HepG2 (cell line): ENCODE measurements around the gene RPTOR. TPM values are rescaled to one million over a fixed set of nuclear protein-coding genes. Genes with fewer than 3 reads are reported as not detected.

Experiments
- ATAC-seq: fragments of 200-7000 bp; cut with Tn5 transposase; 3 replicates; pipeline ENCODE4 v1.9.1; 2020; ENCODE audit warnings: mild to moderate bottlenecking, moderate library complexity
- BruUV-seq: library from RNA; stranded (reverse); fragments of 400-500 nt; replicated peaks from 2 replicates; lab custom pipeline; 2021; lab: Mats Ljungman, UMichigan
- CTCF ChIA-PET: fragments of 300-600 bp; formaldehyde crosslinking; extraction: SDS; loops from one replicate; lab custom pipeline; 2021; ENCODE audit warnings: low total read pairs, inconsistent platforms, low intra/inter-chr PET ratio; lab: Yijun Ruan, JAX
- POLR2A ChIA-PET: fragments of 350-600 bp; sonication (Branson Sonifier 250); formaldehyde crosslinking; loops from one replicate; lab custom pipeline; 2020; ENCODE audit warnings: antibody characterized with exemption, inconsistent platforms; lab: Yijun Ruan, JAX
- DNase-seq: peaks from one replicate; pipeline ENCODE4 v3.0.0-alpha.2; 2015; ENCODE audit warnings: low spot score
- FAIRE-seq: peaks from 3 replicates; lab custom pipeline; 2011; peaks lifted over from hg19 to GRCh38; lab: Jason Lieb, UNC
- H2AFZ ChIP-seq: one replicate; pipeline ENCODE4 v1.6.1; 2011; ENCODE audit warnings: low read length, inconsistent platforms
- H3K27ac ChIP-seq: fragments of 300-600 bp; 3 replicates; pipeline ENCODE4 v1.8.0; 2011; ENCODE audit warnings: mixed run types, mild to moderate bottlenecking, mixed read lengths, low read length, inconsistent platforms; ENCODE audit not compliant: insufficient read depth; ENCODE audit errors: extremely low read length
- H3K27me3 ChIP-seq, 2 experiments: fragments of 200-600 bp in 1 of 2; 2 replicates in 1 of 2; 3 replicates in 1 of 2; pipeline versions ENCODE4 v1.6.0 to v1.8.0; 2011; ENCODE audit warnings: low read length in 2 of 2, mild to moderate bottlenecking in 2 of 2, moderate library complexity in 2 of 2, inconsistent platforms in 1 of 2; ENCODE audit not compliant: insufficient read depth in 2 of 2, control insufficient read depth in 1 of 2
- H3K36me3 ChIP-seq, 2 experiments: fragments of 200-600 bp in 1 of 2; replicated peaks in 1 of 2; 2 replicates in 1 of 2; 3 replicates in 1 of 2; pipeline versions ENCODE4 v1.5.1 to v1.8.0; 2011; ENCODE audit warnings: low read length in 2 of 2, inconsistent platforms in 1 of 2; ENCODE audit not compliant: insufficient read depth in 2 of 2, control insufficient read depth in 1 of 2
- H3K4me1 ChIP-seq: 2 replicates; pipeline ENCODE4 v1.5.1; 2012; ENCODE audit warnings: low read length, inconsistent platforms; ENCODE audit not compliant: insufficient read depth
- H3K4me2 ChIP-seq: 2 replicates; pipeline ENCODE4 v1.6.0; 2011; ENCODE audit warnings: low read depth, low read length, inconsistent platforms
- H3K4me3 ChIP-seq, 3 experiments: fragments of 200-600 bp in 1 of 3; sonication (generic), shearing (Covaris generic) in 1 of 3; replicated peaks in 1 of 3; 2 replicates each; pipeline ENCODE4 v1.5.1; 2011 to 2016; ENCODE audit warnings: low read length in 3 of 3, inconsistent platforms in 2 of 3, low read depth in 2 of 3, mild to moderate bottlenecking in 2 of 3, control low read depth in 1 of 3, mixed read lengths in 1 of 3; ENCODE audit not compliant: insufficient read depth in 1 of 3
- H3K79me2 ChIP-seq: one replicate; pipeline ENCODE4 v1.6.1; 2011; ENCODE audit warnings: low read length, inconsistent platforms; ENCODE audit not compliant: insufficient read depth
- H3K9ac ChIP-seq: 2 replicates; pipeline ENCODE4 v1.6.0; 2011; ENCODE audit warnings: mild to moderate bottlenecking, low read depth, low read length, inconsistent platforms; ENCODE audit not compliant: insufficient read depth
- H3K9me3 ChIP-seq: 2 replicates; pipeline ENCODE4 v1.5.1; 2012; ENCODE audit warnings: mild to moderate bottlenecking, low read length
- H4K20me1 ChIP-seq: 2 replicates; pipeline ENCODE4 v1.6.0; 2011; ENCODE audit warnings: inconsistent platforms, mild to moderate bottlenecking, low read length, moderate library complexity; ENCODE audit not compliant: insufficient read depth
- ARNT ChIP-seq: fragments of 450-650 bp; IDR thresholded peaks from 2 replicates; pipeline ENCODE4 v1.6.1; 2017
- CENPX ChIP-seq: sonication (generic); formaldehyde crosslinking; IDR thresholded peaks from 2 replicates; pipeline ENCODE4 v1.9.0; 2021; ENCODE audit warnings: mild to moderate bottlenecking, missing genetic modification reagents, moderate library complexity
- HOXA9 ChIP-seq: sonication (generic); formaldehyde crosslinking; IDR thresholded peaks from 2 replicates; pipeline ENCODE4 v1.8.1; 2022; ENCODE audit warnings: missing genetic modification reagents, mild to moderate bottlenecking, moderate library complexity, borderline replicate concordance
- MAX ChIP-seq: IDR thresholded peaks from 2 replicates; pipeline ENCODE4 v1.6.1; 2012; ENCODE audit warnings: inconsistent platforms
- NFKB2 ChIP-seq: sonication (generic); formaldehyde crosslinking; IDR thresholded peaks from 2 replicates; pipeline ENCODE4 v1.4.0; 2020; ENCODE audit warnings: missing genetic modification reagents, borderline replicate concordance
- NPAS2 ChIP-seq: sonication (generic); formaldehyde crosslinking; IDR thresholded peaks from 2 replicates; pipeline ENCODE4 v1.8.0; 2022; ENCODE audit warnings: mild to moderate bottlenecking, missing genetic modification reagents, borderline replicate concordance
- PLSCR1 ChIP-seq: sonication (generic); formaldehyde crosslinking; IDR thresholded peaks from 2 replicates; pipeline ENCODE4 v1.5.0; 2020; ENCODE audit warnings: missing genetic modification reagents, mild to moderate bottlenecking, borderline replicate concordance
- POLR2AphosphoS5 ChIP-seq: IDR thresholded peaks from 2 replicates; pipeline ENCODE4 v1.6.1; 2012; ENCODE audit warnings: low read depth, low read length
- RELA ChIP-seq: sonication (generic); formaldehyde crosslinking; IDR thresholded peaks from 2 replicates; pipeline ENCODE4 v1.4.0; 2020; ENCODE audit warnings: missing genetic modification reagents
- SALL2 ChIP-seq: sonication (generic); formaldehyde crosslinking; IDR thresholded peaks from 2 replicates; pipeline ENCODE4 v1.8.1; 2023; ENCODE audit warnings: mild to moderate bottlenecking, missing genetic modification reagents, inconsistent platforms
- SATB2 ChIP-seq: sonication (generic); formaldehyde crosslinking; IDR thresholded peaks from 2 replicates; pipeline ENCODE4 v1.5.0; 2020; ENCODE audit warnings: missing genetic modification reagents
- SP4 ChIP-seq: sonication (generic); formaldehyde crosslinking; IDR thresholded peaks from 2 replicates; pipeline ENCODE4 v1.8.1; 2023; ENCODE audit warnings: mild to moderate bottlenecking, missing genetic modification reagents
- TFE3 ChIP-seq: IDR thresholded peaks from 2 replicates; pipeline ENCODE4 v1.6.1; 2016
- ZBTB25 ChIP-seq: IDR thresholded peaks from 2 replicates; pipeline ENCODE4 v1.6.1; 2018; ENCODE audit warnings: missing genetic modification reagents
- ZFAT ChIP-seq: sonication (generic); formaldehyde crosslinking; conservative IDR thresholded peaks from 2 replicates; pipeline ENCODE4 v1.8.1; 2023; ENCODE audit warnings: missing genetic modification reagents, inconsistent platforms
- ZNF207 ChIP-seq: fragments of 450-650 bp; IDR thresholded peaks from 2 replicates; pipeline ENCODE4 v1.6.1; 2016; ENCODE audit warnings: antibody characterized with exemption, borderline replicate concordance
- ZNF607 ChIP-seq: sonication (generic); formaldehyde crosslinking; IDR thresholded peaks from 2 replicates; pipeline ENCODE4 v1.5.1; 2020; ENCODE audit warnings: missing genetic modification reagents, mild to moderate bottlenecking, borderline replicate concordance
- ZNF891 ChIP-seq: sonication (generic); formaldehyde crosslinking; IDR thresholded peaks from 2 replicates; pipeline ENCODE4 v1.5.0; 2020; ENCODE audit warnings: mild to moderate bottlenecking, missing genetic modification reagents
- WGBS: methylation state at CpG from one replicate; pipeline ENCODE4 v1.1.6; 2017; ENCODE audit warnings: low lambda C conversion rate; 5-methylcytosine and 5-hydroxymethylcytosine counted together
- in situ Hi-C: cut with HindIII; loops from 2 replicates; pipeline ENCODE4 v1.10.0; 2017; ENCODE audit warnings: low pct_unique_long_range_greater_than_20kb; ENCODE audit not compliant: extremely low pct_ligation_motif_present
- intact Hi-C: fragments of 100-400 bp; cut with micrococcal nuclease; formaldehyde crosslinking; loops from one replicate; pipeline ENCODE4 v1.10.0; 2022; ENCODE audit not compliant: unreplicated experiment
- polyA plus RNA-seq, 8 experiments: library from polyadenylated mRNA; depleted of rRNA in 3 of 8; stranded (reverse) in 7 of 8; unstranded in 1 of 8; fragments of >200 nt; fragmentation: Illumina TruSeq in 4 of 8; extraction: Trizol in 4 of 8; gene quantifications; 2 replicates each; pipeline versions ENCODE4 v1.2.1 to v1.2.3, GENCODE V29; 2011 to 2016; ENCODE audit warnings: low read depth in 4 of 8, missing spikeins in 1 of 8, mixed read lengths in 1 of 8; ENCODE audit not compliant: insufficient read depth in 1 of 8
- total RNA-seq, 5 experiments: library from RNA; depleted of rRNA; stranded (reverse); fragments of >200 nt; fragmentation: Illumina TruSeq; extraction: Trizol; gene quantifications; 2 replicates each; pipeline ENCODE4 v1.2.3, GENCODE V29; 2016; ENCODE audit warnings: low read depth in 1 of 5

The RPTOR gene
- total and polyA plus RNA-seq, 2 of the 13 experiments (the other 11 are each of a cell fraction or from before 2014, with no cell fraction given): 6.6 to 25.3 TPM

GRCh38 chr17:80646328-80646727 is 101.7 kb downstream of the RPTOR start:
- DNase-seq: no peak
- BruUV-seq: no TSS peak
- no peak overlapping the region for H3K27ac ChIP-seq
- peaks cover 14% of the 10 kb centered on the region for H3K4me1 ChIP-seq
- intact Hi-C loops: no loop called here
- H3K79me2 ChIP-seq: peaks cover 56% of the 10 kb centered on the region
- TF ChIP-seq RELA (CRISPR knock-in tag) (no peak), SP4 (CRISPR knock-in tag) (no peak), ZNF207 (no peak), SATB2 (no peak), ARNT (no peak), ZNF891 (CRISPR knock-in tag) (no peak), NPAS2 (no peak)
- H3K4me2 ChIP-seq: no peak overlapping the region
- FAIRE-seq: no peak
- H3K36me3 ChIP-seq: peaks cover 9 to 30% of the 10 kb centered on the region in 2 experiments
- H4K20me1 ChIP-seq: peaks cover 9% of the 10 kb centered on the region; the same call in 1 of the 2 replicates
- no peak overlapping the region for H3K9ac ChIP-seq
- H3K9me3 ChIP-seq: no peaks in the 10 kb centered on the region
- POLR2A ChIA-PET: no interaction called here
- WGBS: 95% methylated on average over 9 of the region's 9 CpGs
- H2AFZ ChIP-seq: no peak overlapping the region
- H3K4me3 ChIP-seq: no peak overlapping the region
- CTCF ChIA-PET: no interaction called here
- no peaks in the 10 kb centered on the region for H3K27me3 ChIP-seq
- ATAC-seq: no peak
- in situ Hi-C loops: no loop called here

GRCh38 chr17:80647746-80648145 is 103.1 kb downstream of the RPTOR start:
- Histone ChIP-seq H3K4me2 (no peak overlapping the region), H3K4me1 (peaks cover 14% of the 10 kb centered on the region), H3K4me3 (no peak overlapping the region), H4K20me1 (peaks cover 9% of the 10 kb centered on the region; the same call in 1 of the 2 replicates), H3K9ac (no peak overlapping the region), H3K27me3 (no peaks in the 10 kb centered on the region), H2AFZ (no peak overlapping the region), H3K27ac (no peak overlapping the region), H3K79me2 (peaks cover 59% of the 10 kb centered on the region), H3K9me3 (no peaks in the 10 kb centered on the region), H3K36me3 (peaks cover 9 to 30% of the 10 kb centered on the region in 2 experiments)
- DNase-seq (no peak), ATAC-seq (no peak), FAIRE-seq (no peak)
- no TSS peak for BruUV-seq
- ChIA-PET POLR2A (no interaction called here), CTCF (no interaction called here)
- intact Hi-C loops: no loop called here
- 93% methylated on average over 6 of the region's 6 CpGs for WGBS
- in situ Hi-C loops: no loop called here
- TF ChIP-seq HOXA9 (CRISPR knock-in tag) (no peak), CENPX (CRISPR knock-in tag) (no peak), ZBTB25 (CRISPR knock-in tag) (no peak), ZNF607 (CRISPR knock-in tag) (no peak), POLR2AphosphoS5 (no peak), ZFAT (CRISPR knock-in tag) (no peak), ARNT (no peak), SALL2 (CRISPR knock-in tag) (no peak), PLSCR1 (CRISPR knock-in tag) (no peak), TFE3 (CRISPR knock-in tag) (no peak), NPAS2 (no peak), NFKB2 (no peak), MAX (no peak)
